HG02981 (cell line): Measurements from ENCODE around the gene TRIM3.

ENCODE experiments used
- ATAC-seq: cut with Tn5 transposase; IDR thresholded peaks from one replicate; pipeline ENCODE4 v1.9.1; 2021; ENCODE audit warnings: mild to moderate bottlenecking, moderate library complexity; ENCODE audit not compliant: unreplicated experiment

The TRIM3 gene

DNA sequence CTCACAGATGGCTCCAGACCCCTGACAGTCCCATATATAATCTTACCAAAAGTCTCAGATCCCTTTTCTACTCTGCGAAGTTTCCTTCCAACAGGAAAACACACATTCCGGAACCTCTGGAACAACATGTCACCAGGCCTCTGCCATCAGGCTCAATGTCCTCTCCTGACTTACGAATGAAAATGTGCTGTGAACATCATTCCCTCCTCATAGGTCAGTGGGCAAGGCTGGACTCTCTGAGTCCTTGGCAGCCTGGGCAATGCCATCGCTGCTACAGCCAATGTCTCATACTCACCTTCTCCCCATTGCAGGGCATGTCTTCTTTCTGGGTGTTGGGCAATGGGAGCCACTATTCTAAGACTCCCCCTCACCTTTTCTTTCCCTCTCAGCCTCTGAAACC is 31.3 kb downstream of the TRIM3 start:
- ATAC-seq: no peak

DNA sequence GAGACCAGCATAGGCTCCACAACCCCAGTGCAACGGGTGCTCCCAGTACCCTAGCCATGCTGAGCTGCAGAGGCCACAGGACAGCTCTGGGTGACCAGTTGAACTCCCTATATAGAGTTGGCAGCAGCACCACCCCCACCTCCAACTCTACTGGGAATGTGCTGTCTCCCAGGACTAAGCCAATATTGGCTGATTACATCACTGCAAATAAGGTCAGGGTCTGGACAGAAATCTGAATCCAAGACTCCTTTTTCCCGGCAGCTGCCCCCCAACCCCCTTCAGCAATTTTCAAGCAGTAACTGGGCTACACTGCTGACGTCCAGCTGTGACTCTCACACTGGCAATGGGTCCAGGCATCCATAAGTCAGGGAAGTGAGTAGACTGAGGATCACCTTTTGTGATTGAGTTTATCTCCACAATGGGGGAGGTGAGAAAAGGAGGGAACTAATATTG is 32.8 kb downstream of the TRIM3 start, which contains the start of gene HPX:
Gene HPX, minus strand, starts transcription at position 82 of the 453 bp plus-strand sequence. Its CDS starts 24 bp downstream, at position 58.
- ATAC-seq: no peak

DNA sequence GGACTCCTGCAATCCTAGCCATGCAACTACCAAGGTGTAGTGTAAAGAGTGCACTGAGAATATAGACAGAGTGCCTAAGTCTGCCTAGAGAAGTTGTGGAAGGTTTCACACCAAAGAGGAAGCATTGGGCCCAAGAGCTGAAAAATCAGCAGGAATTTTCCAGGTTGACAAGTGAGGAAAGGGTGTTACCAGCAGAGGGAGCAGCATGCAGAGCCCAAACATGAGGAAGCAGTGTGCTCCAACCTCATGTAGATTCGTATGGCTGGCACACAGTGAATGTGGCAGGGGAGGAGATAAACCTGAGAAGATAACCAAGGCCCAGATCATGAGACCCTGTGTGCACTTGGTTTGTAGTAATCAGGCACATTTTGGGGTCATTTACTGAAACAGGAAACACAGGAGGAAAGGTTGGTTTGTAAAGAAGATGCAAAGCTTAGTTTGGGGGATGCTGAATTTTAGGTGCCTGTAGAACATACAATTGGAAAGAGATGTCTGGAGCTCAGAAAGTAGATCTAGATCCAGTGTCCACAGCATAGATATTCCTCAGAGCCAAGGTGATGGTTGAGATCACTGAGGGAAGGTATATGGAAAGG is 34.7 kb downstream of the TRIM3 start:
- ATAC-seq: no peak

DNA sequence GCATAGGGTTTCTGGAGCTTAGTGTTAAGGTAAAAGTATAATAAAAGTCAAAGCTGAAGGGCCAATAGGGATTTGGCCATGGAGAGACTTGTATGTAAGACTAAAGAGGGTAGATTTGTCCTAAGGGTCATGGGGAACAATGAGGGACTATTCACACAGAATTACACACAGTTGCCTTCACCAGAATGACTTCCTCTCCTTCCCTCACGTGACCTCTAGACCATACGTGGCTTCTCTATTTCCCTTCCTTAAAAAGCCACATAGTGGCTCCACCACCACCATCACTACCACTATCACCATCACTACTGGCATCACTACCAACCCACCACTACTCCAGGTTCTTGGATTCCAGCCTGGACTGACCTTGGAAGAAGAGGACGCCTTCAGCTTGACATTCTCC is 35.7 kb downstream of the TRIM3 start:
- no peak for ATAC-seq

DNA sequence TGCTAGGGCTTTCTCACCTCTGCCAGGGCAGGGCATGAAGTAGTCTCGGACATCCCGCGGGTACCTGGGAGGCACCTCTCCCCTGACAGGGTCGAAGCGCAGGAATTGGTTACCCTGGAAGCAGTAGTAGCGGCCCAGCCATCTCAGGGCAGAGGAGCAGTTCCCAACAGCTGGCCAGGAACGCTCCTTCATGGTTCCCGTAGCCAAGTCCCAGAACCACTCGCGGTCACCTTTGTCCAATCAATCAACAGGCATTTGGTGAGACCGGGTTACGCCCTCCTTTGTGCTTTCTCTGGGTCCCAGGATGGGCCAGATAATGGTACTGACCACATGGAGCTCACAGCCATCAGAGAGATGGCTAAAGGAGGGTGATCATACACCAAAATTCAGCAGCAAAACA is 36.3 kb downstream of the TRIM3 start:
- ATAC-seq: no peak

DNA sequence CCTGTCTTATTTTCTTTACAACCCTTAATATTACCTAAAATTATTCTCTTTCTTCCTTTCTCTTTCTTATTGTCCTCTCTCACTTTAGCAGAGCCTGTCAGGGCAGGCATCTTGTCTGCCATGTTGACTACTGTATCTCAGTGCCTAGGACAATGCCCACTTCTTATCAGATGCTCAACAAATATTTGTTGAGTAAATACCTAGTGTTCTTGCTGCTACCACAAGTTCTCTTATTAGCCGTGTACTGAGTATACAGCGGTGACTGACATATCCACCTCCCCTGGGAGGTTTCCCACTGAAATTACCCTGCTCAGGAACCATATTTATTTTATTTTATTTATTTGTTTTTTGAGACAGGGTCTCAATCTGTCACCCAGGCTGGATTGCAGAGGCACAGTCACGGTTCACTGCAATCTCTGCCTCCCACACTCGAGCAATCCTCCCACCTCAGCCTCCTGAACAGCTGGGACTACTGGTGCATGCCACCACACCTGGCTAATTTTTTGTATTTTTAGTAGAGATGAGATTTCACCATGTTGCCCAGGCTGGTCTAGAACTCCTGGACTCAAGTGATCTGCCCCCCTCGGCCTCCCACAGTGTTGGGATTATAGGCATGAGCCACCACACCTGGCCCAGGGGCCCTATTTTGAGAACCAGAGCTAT is 39.6 kb downstream of the TRIM3 start:
- no peak for ATAC-seq

DNA sequence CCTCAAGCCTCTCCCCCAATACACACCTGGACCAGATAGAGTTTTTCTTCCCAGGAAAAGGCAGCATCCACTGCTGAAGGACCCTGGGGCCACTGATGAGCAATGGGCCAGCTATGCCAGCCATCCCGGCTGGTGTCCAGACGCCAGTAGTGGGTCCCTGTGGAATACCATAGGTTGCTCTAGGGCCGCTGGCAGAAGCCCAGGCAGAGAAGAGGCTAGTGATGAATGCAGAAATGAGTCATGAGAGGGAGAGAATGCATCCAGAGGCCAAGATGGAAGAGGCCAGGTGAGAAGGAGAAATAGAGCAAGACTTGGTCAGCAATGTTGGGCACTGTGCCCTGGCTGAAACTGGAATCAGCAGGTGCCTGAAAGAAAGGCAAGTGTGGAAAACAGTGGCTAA is 41.9 kb downstream of the TRIM3 start:
- ATAC-seq: no peak

DNA sequence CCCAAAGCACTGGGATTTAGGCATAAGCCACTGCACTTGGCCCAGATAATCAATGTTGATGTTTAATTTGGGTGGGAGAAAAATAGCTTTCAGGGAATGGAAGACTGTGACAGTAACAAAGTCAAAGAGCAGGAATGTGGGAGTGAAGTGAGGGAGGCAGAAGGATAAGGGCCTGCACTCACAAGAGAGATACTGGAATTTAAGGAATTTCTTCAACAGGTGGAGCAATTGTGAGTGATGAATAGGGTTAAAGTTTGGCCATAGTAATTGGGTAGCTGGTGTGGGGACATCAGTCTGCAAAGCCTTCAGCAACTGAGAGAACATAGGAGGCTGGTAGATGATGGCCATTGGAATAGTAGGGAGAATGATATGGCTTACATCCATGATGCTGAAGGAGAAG is 46.2 kb downstream of the TRIM3 start:
- no peak for ATAC-seq

DNA sequence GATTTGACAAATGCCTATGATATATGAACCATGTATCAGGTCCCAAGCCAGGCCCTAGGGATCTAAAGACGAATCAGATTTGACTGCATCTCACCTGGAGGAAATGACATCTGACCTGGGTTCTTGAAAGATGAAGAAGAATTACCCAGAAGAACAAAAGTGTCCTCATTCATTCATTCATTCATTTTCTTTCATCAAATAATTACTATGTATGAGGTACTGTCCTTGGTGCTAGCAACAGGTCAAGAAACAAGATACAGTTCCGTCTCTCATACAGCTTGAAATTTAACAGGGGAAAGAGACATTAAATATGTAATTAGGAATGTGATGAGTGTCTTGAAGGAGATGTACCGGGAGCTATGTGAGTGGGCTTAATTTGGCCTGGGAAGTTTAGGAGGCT is 53.1 kb downstream of the TRIM3 start:
- ATAC-seq: no peak

DNA sequence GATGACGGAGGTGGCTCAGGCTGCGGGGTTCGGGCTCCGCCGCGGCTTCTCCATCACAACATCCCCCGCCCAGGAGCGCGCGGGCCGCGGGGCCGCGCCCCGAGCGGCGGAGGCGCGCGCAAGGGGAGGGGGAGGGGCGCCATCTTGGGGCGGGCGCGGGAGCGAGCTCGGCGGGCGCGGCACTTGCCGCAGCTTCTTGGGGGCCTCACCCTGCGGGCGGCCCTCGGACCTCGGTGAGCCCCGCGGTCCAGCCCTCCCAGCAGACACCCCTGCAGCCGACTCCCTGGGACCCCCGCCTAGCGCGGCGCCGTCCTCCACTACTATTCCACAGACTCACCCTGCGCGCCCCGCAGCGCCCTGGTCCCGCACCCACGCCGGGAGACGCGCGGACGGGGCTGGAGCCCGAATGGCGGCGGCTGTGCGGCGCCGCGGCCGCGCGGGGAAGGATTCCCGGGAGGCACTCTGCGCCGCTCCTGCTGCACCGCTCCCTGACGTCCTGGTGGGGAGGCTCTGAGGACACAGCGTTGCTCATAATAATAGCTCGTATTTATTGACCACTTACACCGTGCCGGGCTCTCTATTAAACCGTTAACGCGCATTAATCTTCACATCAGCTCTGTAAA is 54.6 kb downstream of the TRIM3 start, which contains the start of gene APBB1:
Gene APBB1, minus strand, starts transcription at position 86 of the 623 bp plus-strand sequence. CDS start 7,747 bp downstream, outside the sequence.
- peak; percentile 35 for ATAC-seq

DNA sequence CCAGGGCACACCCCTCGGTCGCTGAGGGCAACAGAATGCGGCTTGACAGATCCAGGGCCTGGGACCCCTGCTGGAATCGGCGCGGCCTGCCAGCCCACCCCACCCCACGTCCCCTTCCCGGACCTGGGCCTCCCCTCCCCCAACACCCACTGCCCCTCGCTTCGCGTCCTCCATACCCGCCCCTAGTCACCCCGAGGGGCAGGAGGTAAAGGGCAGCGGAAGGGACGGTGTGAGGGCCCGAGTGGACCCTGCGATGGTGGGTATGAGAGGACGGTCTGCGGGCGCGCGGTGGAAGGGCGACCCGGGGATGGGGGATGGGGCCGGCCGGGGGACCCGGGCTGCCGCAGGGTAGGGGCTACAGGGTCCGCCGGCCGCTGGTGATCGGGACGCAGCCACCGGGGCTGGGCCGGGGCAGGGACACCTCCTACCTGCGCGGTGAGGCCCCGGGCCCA is 55.2 kb downstream of the TRIM3 start:
- no peak for ATAC-seq

DNA sequence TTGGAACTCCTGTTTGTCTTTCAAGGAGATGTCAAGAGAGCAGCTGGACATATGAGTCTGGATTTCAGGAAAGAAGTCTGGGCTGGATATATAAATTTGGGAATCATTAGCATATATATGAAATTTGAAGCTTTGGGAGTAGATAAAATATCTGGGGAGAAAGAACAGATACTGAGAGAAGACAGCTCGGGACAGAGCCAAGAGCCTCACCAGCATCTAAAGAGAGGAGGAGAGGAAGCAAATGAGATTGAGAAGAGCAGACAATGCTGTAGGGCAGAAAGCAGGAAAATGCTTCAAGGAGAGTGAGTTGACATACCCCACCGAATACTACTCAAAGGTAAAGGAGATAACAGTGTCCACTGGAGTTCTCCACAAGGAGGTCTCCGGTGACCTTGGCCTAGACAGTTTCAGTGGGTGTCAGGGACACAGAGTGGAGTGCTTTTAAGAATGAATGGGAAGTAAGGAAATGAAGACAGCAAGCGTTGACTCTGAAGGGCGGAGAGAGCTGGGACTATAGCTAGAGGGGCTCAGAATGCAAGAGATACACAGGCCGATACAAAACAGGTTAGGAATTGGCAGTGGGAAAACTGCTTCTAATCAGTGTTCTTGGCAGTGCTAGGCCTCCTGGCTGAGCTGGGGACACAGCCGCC is 55.7 kb downstream of the TRIM3 start:
- ATAC-seq: no peak

DNA sequence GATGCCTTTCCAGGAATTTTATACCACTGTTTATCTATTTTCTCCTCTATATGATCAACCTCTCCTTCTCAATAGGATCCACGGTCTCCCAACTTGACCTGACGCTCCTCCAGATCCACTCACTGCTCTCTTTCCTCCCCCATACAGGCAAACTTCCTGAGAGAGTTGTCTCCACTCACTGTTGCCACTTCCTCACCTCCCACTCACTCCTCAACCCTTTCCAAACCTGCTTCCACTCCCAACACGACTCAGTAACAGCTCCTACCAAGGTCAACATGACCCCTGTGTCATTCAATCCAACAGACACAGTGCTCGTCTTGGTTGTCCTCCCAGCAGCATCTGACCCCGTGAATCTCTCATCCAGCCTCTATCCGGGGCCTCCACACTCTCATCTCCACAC is 57.9 kb downstream of the TRIM3 start:
- no peak for ATAC-seq

DNA sequence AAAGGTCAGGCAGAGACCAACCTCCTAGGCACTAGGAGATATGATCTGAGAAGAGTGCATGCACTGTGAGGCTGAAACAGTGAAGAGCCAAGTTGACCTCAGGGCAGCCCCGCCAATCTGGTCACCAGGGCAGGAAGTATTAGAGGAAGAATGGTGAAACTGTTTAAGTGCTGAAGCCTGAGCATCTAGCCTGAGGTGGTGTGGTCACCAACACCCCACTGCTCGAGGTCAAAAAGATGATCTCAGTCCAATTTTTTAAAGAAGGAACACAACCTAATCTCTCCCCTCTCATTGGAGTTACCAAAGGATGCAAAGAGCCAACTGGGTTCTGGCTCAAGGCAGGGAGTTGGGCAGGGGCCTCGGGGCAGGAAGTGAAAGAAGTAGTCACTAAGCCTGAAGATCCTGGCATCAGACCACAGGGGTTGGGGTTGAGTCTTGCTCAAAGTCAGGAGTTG is 58.8 kb downstream of the TRIM3 start:
- no peak for ATAC-seq

DNA sequence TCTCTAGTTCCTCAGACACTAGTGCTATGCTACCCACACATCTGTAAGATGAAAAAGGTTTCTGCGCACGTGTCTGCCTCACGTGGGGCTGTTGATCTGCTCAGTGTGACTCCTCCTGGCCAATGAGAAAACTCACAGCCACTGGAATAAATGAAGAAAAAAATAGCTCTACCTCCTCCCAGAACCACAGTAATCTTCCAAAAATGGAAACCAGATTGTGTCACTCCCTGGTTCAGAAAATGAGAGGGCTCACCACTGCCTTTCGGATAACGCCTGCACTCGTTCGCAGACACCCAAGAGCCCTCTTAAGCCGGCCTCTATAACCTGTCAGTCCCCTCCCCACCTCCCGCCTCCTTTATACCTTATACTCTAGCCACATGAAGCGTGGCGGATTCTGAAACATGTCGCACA is 59.9 kb downstream of the TRIM3 start:
- no peak for ATAC-seq

DNA sequence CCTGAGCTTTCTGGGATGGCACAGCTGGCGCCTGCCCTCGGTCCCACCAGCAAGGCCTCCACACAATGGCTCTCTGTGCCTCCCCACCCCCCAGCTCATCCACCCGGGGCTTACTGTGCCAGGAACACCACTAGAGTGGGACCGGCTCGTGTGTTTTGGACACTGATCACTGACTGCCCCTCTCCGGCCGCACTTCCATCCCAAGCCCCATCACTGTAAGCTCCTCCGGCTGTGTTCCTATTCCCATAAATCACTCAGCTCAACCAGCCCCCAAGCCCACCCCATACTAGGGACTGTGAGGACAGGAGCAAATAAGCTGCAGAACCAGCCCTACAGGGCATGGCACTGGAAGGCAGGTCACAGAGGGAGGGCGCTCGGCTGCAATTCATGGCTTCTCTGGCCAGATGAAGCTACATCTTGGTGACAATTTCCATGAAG is 62.1 kb downstream of the TRIM3 start:
- ATAC-seq: no peak

DNA sequence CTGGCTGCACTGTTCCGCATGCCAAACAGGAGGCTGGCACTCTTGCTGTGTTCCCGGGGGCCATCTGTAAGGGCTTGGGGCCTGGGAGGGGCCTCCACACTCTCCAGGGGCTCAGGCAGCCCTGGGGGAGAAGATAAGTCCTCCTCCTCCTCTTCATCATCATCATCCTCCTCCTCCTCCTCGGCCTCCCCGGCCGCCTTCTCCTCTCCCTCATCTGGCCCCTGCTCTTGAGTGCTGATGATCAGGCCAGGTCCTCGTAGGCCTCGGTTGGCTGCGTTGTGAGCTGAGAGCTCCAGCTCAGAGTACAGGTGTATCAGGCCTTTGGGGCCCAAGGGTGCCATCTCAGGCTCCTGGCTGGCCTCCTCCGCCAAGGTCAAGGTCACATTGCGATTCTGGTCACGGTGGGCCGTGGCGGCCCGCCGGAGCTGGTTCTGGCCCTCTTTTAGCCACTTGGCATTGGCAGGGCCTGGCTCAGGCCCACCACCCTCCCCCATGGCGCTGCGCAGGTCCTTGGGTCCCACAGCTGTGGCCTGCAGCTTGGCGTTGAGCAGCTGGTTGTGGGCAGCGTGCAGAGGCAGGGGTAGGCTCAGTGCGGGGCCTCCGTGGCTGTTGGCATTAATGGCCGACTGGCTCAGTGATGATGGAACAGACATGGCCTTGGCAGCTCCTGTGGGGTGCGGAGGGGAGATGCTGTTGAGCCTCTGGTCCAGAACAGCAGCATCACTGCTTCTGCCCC is 62.9 kb downstream of the TRIM3 start:
- no peak for ATAC-seq

DNA sequence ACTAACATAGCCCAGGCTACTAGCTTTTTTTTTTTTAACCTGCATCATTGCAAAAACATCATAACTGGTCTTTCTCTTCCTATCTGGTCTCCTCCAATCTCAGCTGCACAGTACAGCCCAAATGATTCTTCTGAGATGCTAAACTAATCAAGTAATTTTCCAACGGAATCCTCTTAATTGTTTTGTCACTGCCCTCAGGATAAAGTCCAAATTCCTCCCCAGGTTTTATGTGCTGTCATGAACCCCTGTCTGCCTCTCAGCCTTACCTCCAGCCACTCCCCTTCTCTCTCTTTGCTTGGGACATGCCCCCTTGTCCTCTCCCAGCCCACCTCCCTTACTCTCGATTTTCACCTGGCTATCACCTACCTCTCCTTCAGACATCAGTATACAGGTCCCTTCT is 67.4 kb downstream of the TRIM3 start:
- ATAC-seq: no peak

DNA sequence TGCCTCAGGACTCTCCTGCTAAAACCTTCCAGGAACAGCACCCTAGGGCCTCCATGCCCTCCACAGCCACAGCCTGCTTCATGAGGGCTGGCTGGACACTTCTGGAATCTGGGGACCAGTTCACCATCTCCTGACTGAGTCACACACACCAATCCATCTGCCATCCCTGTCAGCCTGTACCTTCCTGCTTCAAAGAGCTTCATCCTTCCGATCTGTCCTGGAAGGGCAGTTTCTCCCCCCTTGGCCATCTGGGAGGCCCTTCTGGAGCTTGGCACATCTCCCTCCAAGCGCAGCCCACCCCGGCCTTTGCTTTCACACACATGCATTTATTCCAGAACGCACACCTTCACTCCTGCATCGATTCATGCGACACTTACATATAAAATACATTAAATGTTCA is 67.9 kb downstream of the TRIM3 start:
- ATAC-seq: no peak

DNA sequence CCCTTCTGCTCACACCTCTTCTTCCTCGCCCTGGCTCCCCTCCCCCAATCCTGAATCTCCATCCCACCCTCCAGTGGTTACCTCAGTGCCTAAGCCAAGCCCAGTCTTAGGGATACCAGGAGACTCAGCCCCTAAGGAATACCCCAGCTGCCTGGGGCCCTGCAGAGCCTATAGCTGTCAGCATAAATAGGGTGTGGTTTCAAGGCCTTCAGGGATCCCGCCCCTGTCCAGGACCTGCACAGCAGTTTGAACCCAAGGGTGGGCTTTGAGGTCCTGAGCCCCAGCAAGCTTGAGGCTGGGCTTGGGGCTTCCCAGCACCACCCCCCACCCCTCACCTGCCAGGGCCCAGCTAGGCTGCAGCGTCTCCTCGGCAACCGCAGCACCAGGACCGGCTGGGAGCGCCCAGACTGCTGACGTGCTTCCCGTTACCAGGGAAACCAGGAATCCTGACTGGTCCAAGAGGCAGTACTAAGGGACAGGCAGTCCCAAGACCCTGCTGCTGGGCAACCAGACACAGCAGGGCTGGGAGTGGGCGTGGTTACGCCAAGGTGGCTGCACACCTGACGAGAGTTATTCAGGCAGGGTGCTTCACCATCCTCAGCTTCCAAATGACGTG is 68.6 kb downstream of the TRIM3 start:
- ATAC-seq: no peak
